Subcutaneous abdominal adipose tissue (tissue), 5 donors: ENCODE measurements around the gene CCL21.
"Not testable (repeated sequence)": the region's sequence is repeated elsewhere in the genome, so short reads cannot be mapped to it uniquely, and the experiment has no call there.

Experiments used
- H3K27ac ChIP-seq: one replicate; pipeline ENCODE4 v1.7.0; 2013; ENCODE audit warnings: low read depth, mild to moderate bottlenecking, inconsistent platforms, low read length, moderate library complexity
- H3K27me3 ChIP-seq, 5 donors: one replicate each; pipeline ENCODE4 v1.7.0; 2013; ENCODE audit warnings: low read length in 5 of 5, inconsistent platforms in 1 of 5; ENCODE audit not compliant: control insufficient read depth in 5 of 5, insufficient read depth in 4 of 5
- H3K36me3 ChIP-seq, 5 donors: one replicate each; pipeline ENCODE4 v1.7.0; 2013; ENCODE audit warnings: low read length in 5 of 5; ENCODE audit not compliant: control insufficient read depth in 5 of 5, insufficient read depth in 5 of 5
- H3K4me1 ChIP-seq, 5 donors: one replicate each; pipeline ENCODE4 v1.7.0; 2013; ENCODE audit warnings: low read length in 5 of 5, mild to moderate bottlenecking in 3 of 5, moderate library complexity in 1 of 5; ENCODE audit not compliant: control insufficient read depth in 5 of 5, insufficient read depth in 5 of 5
- H3K4me3 ChIP-seq, 5 donors: one replicate each; pipeline ENCODE4 v1.7.0; 2013; ENCODE audit warnings: low read length in 5 of 5, low read depth in 1 of 5
- H3K9ac ChIP-seq, 5 donors: one replicate each; pipeline ENCODE4 v1.7.0; 2013; ENCODE audit warnings: low read length in 5 of 5, mild to moderate bottlenecking in 4 of 5, moderate library complexity in 3 of 5
- H3K9me3 ChIP-seq, 5 donors: one replicate each; pipeline ENCODE4 v1.7.0; 2013; ENCODE audit warnings: low read length in 5 of 5; ENCODE audit not compliant: control insufficient read depth in 5 of 5
- donor health status: healthy.
- donor health status: healthy.
- donor health status: healthy.
- donor health status: healthy.
- donor health status: healthy.

CCL21 gene

DNA sequence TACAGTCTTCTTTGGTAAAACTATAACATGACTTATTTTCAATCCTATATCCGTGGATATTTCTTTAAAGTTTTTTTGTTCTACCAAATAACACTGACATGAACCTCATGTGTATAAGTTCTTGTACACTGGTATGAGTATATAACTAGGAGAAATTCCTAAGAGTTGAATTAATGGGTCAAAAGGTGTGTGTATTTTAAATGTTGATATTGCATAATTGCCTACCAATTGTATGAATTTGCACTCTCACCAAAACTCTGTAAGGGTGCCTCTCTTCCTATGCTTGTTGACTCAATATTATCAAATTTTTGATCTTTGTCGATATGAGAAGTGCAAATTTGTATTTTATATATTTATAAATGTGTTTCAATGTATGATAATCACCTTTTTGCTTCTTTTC, 22.9 kb upstream of the CCL21 start:
- no peak overlapping the region for H3K27ac ChIP-seq
- H3K36me3 ChIP-seq, result no peaks in the 10 kb centered on the region
- H3K4me1 ChIP-seq, result no peaks in the 10 kb centered on the region
- H3K27me3 ChIP-seq, result no peaks in the 10 kb centered on the region
- H3K9ac ChIP-seq, result no peak overlapping the region
- no peaks in the 10 kb centered on the region for H3K9me3 ChIP-seq
- H3K4me3 ChIP-seq, result no peak overlapping the region

DNA sequence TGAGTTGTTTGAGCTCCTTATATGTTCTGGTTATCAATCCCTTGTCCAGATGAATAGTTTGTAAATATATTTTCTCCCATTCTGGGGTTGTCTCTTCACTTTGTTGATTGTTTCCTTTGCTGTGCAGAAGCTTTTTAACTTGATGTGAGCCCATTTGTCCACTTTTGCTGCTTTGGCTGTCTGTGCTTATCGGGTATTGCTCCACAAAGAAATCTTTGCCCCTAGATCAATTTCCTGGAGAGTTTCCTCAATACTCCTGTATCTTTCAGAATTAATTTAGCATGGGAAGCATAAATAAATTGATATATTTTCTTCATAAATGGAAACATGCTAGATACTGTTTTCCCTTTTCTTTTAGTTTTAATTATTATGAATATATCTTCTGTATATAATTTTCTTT, 22.5 kb upstream of the CCL21 start:
- no peaks in the 10 kb centered on the region for H3K27me3 ChIP-seq
- H3K9ac ChIP-seq, result no peak overlapping the region
- H3K4me3 ChIP-seq, result no peak overlapping the region
- no peaks in the 10 kb centered on the region for H3K4me1 ChIP-seq
- no peak overlapping the region for H3K27ac ChIP-seq
- no peaks in the 10 kb centered on the region for H3K36me3 ChIP-seq
- no peaks in the 10 kb centered on the region for H3K9me3 ChIP-seq

GRCh38 chr9:34723141-34723540, 13.2 kb upstream of the CCL21 start:
- H3K36me3 ChIP-seq, result no peaks in the 10 kb centered on the region
- no peak overlapping the region for H3K4me3 ChIP-seq
- H3K4me1 ChIP-seq, result peaks cover 0 to 3% (median 0%) of the 10 kb centered on the region in 5 donors
- no peaks in the 10 kb centered on the region for H3K27me3 ChIP-seq
- H3K9ac ChIP-seq, result no peak overlapping the region
- H3K27ac ChIP-seq, result no peak overlapping the region
- no peaks in the 10 kb centered on the region for H3K9me3 ChIP-seq

DNA sequence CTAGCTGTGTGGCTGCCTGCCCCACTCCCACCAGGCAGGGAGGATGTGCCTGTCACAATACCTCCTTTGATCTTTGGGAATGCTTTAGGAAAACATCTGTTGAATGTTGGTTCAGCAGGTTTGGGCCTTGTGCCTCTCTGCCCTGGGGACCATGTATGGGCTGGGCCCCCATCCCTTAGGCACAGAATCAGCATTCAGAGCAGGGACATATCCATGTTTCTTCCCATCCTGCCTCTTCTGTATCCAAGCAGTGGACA, 9.8 kb upstream of the CCL21 start:
- H3K36me3 ChIP-seq, H3K4me3 ChIP-seq, H3K27me3 ChIP-seq, H3K27ac ChIP-seq, H3K9ac ChIP-seq, H3K4me1 ChIP-seq, H3K9me3 ChIP-seq: not testable (repeated sequence)

DNA sequence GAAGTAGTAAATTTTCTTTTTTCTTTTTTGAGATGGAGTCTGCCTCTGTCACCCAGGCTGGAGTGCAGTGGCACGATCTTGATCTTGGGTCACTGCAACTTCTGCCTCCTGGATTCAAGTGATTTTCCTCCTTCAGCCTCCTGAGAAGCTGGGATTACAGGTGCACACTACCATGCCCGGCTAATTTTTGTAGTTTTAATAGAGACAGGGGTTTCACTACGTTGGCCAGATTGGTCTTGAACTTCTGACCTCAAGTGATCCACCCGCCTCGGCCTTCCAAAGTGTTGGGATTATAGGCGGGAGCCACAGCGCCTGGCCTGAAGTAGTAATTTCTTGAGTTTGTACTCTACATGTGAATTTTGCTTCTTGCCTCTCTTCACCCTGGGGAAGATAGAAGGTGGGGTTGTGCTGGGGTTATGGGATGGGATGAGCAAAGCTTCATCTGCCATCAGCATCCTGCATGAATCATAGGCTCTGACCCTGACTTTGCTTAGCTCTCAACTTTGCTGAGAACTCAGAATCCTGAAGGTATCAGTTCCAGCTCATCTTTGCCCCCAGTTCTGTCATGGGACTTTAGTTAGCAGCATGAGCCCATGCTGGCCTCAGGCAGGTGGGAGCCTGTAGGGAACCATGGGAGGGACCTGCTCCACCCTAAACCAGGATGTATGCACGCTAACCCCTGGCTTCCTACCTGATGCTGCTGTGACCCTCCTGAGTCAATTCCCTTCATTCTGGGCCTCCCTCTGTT, 9.3 kb upstream of the CCL21 start:
- peaks cover 0 to 8% (median 0%) of the 10 kb centered on the region in 5 donors for H3K4me1 ChIP-seq
- no peak overlapping the region for H3K27ac ChIP-seq
- H3K9me3 ChIP-seq, result no peaks in the 10 kb centered on the region
- H3K4me3 ChIP-seq, result no peak overlapping the region
- H3K9ac ChIP-seq, result no peak overlapping the region
- no peaks in the 10 kb centered on the region for H3K36me3 ChIP-seq
- H3K27me3 ChIP-seq, result peaks cover 0 to 2% (median 0%) of the 10 kb centered on the region in 5 donors

GRCh38 chr9:34717996-34718614, 8.2 kb upstream of the CCL21 start:
- no peaks in the 10 kb centered on the region for H3K9me3 ChIP-seq
- H3K36me3 ChIP-seq, result no peaks in the 10 kb centered on the region
- no peak overlapping the region for H3K27ac ChIP-seq
- H3K9ac ChIP-seq, result no peak overlapping the region
- peaks cover 0 to 2% (median 0%) of the 10 kb centered on the region in 5 donors for H3K27me3 ChIP-seq
- no peak overlapping the region for H3K4me3 ChIP-seq
- H3K4me1 ChIP-seq, result peaks cover 0 to 8% (median 0%) of the 10 kb centered on the region in 5 donors

DNA sequence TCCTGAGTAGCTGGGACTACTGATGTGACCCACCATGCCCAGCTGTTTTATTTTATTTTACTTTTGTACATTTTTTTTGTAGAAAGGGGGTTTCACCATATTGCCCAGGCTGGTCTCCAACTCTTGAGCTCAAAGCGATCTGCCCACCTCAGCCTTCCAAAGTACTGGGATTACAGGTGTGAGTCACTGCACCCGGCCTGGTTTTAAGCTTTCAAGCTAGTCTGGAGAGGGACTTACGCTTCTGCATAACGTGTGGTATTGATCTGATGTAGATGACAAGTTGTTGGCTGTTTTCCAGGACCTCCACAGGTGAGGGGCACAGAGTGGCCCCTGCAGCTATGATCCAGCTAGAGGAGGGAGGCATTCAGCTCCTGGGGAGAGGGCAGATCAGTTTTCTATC, 6.8 kb upstream of the CCL21 start:
- no peak overlapping the region for H3K27ac ChIP-seq
- H3K4me1 ChIP-seq, result peaks cover 0 to 8% (median 0%) of the 10 kb centered on the region in 5 donors
- no peak overlapping the region for H3K4me3 ChIP-seq
- H3K27me3 ChIP-seq, result peaks cover 0 to 2% (median 0%) of the 10 kb centered on the region in 5 donors
- no peaks in the 10 kb centered on the region for H3K9me3 ChIP-seq
- H3K9ac ChIP-seq, result no peak overlapping the region
- H3K36me3 ChIP-seq, result no peaks in the 10 kb centered on the region

DNA sequence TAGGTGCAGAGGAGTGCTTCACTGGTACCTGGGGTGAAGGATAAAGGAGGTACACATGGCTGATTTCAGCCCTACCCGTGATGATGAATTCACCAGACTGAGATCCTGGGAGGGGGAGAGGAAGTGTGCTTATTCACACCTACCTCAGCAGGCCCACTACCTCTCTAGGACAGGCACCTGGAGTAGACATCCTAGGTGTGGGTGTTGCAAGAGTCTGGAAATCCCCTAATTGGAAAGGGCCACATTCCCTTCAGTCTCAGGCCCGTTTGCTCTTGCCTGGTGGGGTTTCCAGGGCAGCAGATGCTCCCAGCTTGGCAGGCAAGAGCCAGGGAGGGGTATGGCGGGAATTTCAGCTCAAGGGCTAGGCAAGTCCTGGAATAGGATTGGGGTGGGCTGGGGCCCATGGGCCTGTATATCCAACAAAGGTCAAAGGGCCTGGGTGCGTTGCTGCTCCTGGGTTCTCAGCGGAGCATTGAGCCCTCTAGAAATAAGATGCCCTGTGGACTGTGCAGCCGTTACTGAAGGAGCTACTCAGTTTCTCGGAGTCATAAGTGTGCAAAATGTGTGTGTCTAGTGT, 5.8 kb upstream of the CCL21 start:
- Histone ChIP-seq H3K27me3 (peaks cover 0 to 2% (median 0%) of the 10 kb centered on the region in 5 donors), H3K9me3 (no peaks in the 10 kb centered on the region), H3K36me3 (no peaks in the 10 kb centered on the region), H3K27ac (no peak overlapping the region), H3K9ac (no peak overlapping the region), H3K4me3 (no peak overlapping the region), H3K4me1 (peaks cover 0 to 8% (median 0%) of the 10 kb centered on the region in 5 donors)

GRCh38 chr9:34714007-34714406, 4.1 kb upstream of the CCL21 start:
- Histone ChIP-seq H3K27me3 (peaks cover 0 to 2% (median 0%) of the 10 kb centered on the region in 5 donors), H3K4me3 (no peak overlapping the region), H3K36me3 (no peaks in the 10 kb centered on the region), H3K9me3 (no peaks in the 10 kb centered on the region), H3K27ac (no peak overlapping the region), H3K9ac (no peak overlapping the region), H3K4me1 (peaks cover 0 to 18% (median 9%) of the 10 kb centered on the region in 5 donors)

DNA sequence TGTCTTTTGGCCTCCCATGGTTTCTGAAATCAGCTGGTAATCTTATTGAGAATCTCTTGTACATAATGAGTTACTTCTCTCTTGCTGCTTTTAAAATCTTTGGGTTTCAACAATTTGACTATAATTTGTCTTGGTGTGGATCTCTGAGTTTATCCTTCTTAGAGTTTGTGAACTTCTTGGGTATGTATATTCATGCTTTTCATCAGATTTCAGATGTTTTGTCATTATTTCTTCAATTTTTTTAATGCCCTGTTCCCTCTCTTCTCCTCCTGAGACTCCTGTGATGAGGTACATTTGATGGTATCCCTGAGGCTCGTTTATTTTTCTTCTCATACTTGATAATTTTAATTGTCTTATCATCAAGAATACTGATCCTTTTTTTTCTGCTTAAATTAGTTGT, 2.2 kb upstream of the CCL21 start:
- no peak overlapping the region for H3K9ac ChIP-seq
- H3K27ac ChIP-seq, result no peak overlapping the region
- H3K27me3 ChIP-seq, result peaks cover 0 to 2% (median 0%) of the 10 kb centered on the region in 5 donors
- H3K36me3 ChIP-seq, result no peaks in the 10 kb centered on the region
- H3K4me3 ChIP-seq, result no peak overlapping the region
- peaks cover 0 to 10% (median 8%) of the 10 kb centered on the region in 5 donors for H3K4me1 ChIP-seq
- H3K9me3 ChIP-seq, result no peaks in the 10 kb centered on the region
